Measurements from ENCODE around the gene DNAH14. TPM values are rescaled to one million over a fixed set of nuclear protein-coding genes. Genes with fewer than 3 reads are reported as not detected.

DNAH14 gene
- total and polyA plus RNA-seq, 2 of the 4 experiments (the other 2 are of a cell fraction): 2.7 to 3.6 TPM

DNA sequence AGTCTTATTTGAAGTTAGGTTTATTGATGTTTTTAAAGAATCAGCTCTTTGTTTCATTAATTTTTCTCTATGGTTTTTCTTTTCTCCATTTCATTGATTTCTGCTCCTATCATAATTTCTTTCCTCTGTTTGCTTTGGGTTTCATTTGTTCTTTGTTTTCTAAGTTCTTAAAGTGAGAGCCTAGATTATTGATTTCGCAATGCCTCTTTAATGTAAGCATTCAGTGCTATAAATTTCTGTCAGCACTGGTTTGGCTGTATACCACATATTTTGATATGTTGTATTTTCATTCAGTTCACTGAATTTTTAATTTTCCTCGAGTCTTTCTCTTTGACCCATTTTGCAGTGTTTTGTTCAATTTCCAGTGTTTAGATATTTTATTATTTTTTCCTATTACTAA, 68.7 kb downstream of the DNAH14 start:
- intact Hi-C loops (cut with micrococcal nuclease): no loop called here
- H4K91ac ChIP-seq (ENCODE audit: insufficient read depth, low read depth, low read length): no peak overlapping the region
- H2BK20ac ChIP-seq (ENCODE audit: low read depth, low read length): no peak overlapping the region
- H3K4me2 ChIP-seq (ENCODE audit: low read depth, low read length): no peak overlapping the region
- H3K4me3 ChIP-seq (ENCODE audit: insufficient read depth, low read depth, low read length): no peak overlapping the region
- no peak overlapping the region for H3K4ac ChIP-seq (ENCODE audit: low read depth, low read length)
- ChIA-PET POLR2A (ENCODE audit: unreplicated experiment) (no interaction called here), CTCF (no interaction called here)
- no peak overlapping the region for H2BK5ac ChIP-seq (ENCODE audit: low read depth, low read length, poor library complexity, severe bottlenecking)
- H2AFZ ChIP-seq (replicated peaks; ENCODE audit: low read length, poor library complexity): no peak overlapping the region
- no peaks in the 10 kb centered on the region for H3K79me1 ChIP-seq (ENCODE audit: low read depth in 1 of 2, low read length in 2 of 2)
- ATAC-seq (ENCODE audit: low read depth) (no peak), DNase-seq (no peak)
- H3K9me1 ChIP-seq (ENCODE audit: insufficient read depth, low read length): no peaks in the 10 kb centered on the region
- dilution Hi-C loops (cut with HindIII; ENCODE audit: low sequenced_read_pairs, unreplicated experiment): no loop called here
- WGBS, 2 experiments (ENCODE audit: extremely low coverage in 2 of 2, insufficient read length in 1 of 2): no CpG with 5 or more reads among the region's 2 CpGs
- H4K8ac ChIP-seq (ENCODE audit: low read depth in 2 of 2, low read length in 2 of 2): no peak overlapping the region
- no peak overlapping the region for H2AK5ac ChIP-seq (ENCODE audit: low read depth, low read length)
- H3K14ac ChIP-seq (replicated peaks; ENCODE audit: low read depth, low read length): no peak overlapping the region
- H3K4me1 ChIP-seq (ENCODE audit: control insufficient read depth, insufficient read depth, low read length): no peaks in the 10 kb centered on the region
- H3K23ac ChIP-seq (ENCODE audit: low read depth, low read length): no peak overlapping the region
- H4K5ac ChIP-seq (ENCODE audit: low read depth, low read length): no peak overlapping the region
- H3K36me3 ChIP-seq (ENCODE audit: control insufficient read depth, insufficient read depth, low read length): no peaks in the 10 kb centered on the region
- no peak overlapping the region for H2AK9ac ChIP-seq (replicated peaks; ENCODE audit: low read depth, low read length, poor library complexity)
- H3K18ac ChIP-seq (ENCODE audit: low read depth, low read length): no peak overlapping the region
- in situ Hi-C loops (cut with MboI; ENCODE audit: low sequenced_read_pairs): no loop called here
- H2BK120ac ChIP-seq (ENCODE audit: low read depth, low read length): no peak overlapping the region
- no peak overlapping the region for H3K27ac ChIP-seq (ENCODE audit: insufficient read depth, low read length)
- no peak overlapping the region for H2BK15ac ChIP-seq (ENCODE audit: low read depth, low read length)
- H3K56ac ChIP-seq (ENCODE audit: extremely low read depth, insufficient read depth, low read length): no peak overlapping the region
- no TSS peak for BruUV-seq (replicated peaks)
- no peaks in the 10 kb centered on the region for H3K27me3 ChIP-seq (ENCODE audit: control insufficient read depth, insufficient read depth, low read length)
- H3K9ac ChIP-seq (ENCODE audit: low read depth, low read length): no peak overlapping the region
- no peak for TF ChIP-seq SMC3 (IDR thresholded peaks at IDR 0.05; ENCODE audit: low read depth, low read length)
- TF ChIP-seq CEBPB (IDR thresholded peaks at IDR 0.05; ENCODE audit: low read depth, low read length): peak; percentile 76
- H3K9me3 ChIP-seq (ENCODE audit: control insufficient read depth, insufficient read depth, low read length): no peaks in the 10 kb centered on the region; the same call in 1 of the 2 replicates
- no peaks in the 10 kb centered on the region for H4K20me1 ChIP-seq (ENCODE audit: insufficient read depth, low read length)

Data from IMR-90 (cell line).